ENCODE results near the gene BACE1. TPM values are rescaled to one million over a fixed set of nuclear protein-coding genes. Genes with fewer than 3 reads are reported as not detected.

The BACE1 gene
- total and polyA plus RNA-seq, 10 donors, result 2.1 to 31.7 (median 18.8) TPM

DNA sequence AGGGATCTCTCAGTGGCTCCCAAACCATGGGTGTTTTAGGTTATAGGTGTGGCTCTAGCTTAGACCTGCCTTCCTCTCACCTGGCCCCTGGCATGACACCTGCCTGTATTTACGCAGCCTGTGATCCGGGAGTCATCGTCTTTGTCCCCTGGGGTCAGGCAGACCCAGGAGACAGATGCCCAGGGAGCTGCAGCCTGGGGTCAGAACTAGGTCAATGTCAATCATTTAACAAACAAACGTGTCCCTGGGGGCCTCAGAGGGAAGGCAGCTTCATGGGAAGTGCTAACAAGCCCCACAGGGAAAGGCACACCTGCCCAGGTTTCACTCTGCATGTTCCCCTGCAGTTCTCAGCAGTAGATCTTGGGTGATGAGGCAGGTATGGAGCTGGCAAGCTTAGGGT is 13.0 kb downstream of the BACE1 start:
- H3K9me3 ChIP-seq, result no peaks in the 10 kb centered on the region
- WGBS, 5 donors, result 76 to 81% (median 79%) methylated on average over 4 of the region's 4 CpGs

DNA sequence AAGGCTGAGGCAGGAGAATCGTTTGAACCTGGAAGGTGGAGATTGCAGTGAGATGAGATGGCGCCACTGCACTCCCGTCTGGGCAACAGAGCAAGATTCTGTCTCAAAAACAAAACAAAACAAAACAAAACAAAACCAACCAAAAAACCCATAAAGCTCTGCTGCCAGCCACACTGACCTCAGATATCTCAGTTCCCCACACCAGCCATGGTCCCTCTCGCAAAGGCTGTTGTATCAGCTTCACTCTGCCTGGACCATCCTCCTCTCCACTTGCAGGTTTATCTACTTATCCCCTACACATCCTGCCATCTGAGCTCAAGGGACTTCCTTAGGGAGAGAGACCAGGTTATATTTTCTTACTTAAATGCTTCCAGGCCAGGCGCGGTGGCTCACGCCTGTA is 13.8 kb downstream of the BACE1 start:
- TF ChIP-seq, protein P1, sequence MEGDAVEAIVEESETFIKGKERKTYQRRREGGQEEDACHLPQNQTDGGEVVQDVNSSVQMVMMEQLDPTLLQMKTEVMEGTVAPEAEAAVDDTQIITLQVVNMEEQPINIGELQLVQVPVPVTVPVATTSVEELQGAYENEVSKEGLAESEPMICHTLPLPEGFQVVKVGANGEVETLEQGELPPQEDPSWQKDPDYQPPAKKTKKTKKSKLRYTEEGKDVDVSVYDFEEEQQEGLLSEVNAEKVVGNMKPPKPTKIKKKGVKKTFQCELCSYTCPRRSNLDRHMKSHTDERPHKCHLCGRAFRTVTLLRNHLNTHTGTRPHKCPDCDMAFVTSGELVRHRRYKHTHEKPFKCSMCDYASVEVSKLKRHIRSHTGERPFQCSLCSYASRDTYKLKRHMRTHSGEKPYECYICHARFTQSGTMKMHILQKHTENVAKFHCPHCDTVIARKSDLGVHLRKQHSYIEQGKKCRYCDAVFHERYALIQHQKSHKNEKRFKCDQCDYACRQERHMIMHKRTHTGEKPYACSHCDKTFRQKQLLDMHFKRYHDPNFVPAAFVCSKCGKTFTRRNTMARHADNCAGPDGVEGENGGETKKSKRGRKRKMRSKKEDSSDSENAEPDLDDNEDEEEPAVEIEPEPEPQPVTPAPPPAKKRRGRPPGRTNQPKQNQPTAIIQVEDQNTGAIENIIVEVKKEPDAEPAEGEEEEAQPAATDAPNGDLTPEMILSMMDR (IDR thresholded peaks at IDR 0.05 in 8 of 11, conservative IDR thresholded peaks at IDR 0.05 in 3 of 11), result no peak
- TF ChIP-seq POLR2AphosphoS5 (IDR thresholded peaks at IDR 0.05) (no peak), POLR2A (IDR thresholded peaks at IDR 0.05) (no peak)
- no peaks in the 10 kb centered on the region for H3K36me3 ChIP-seq
- WGBS, 5 donors, result 81 to 90% (median 88%) methylated on average over 6 to 7 of the region's 7 CpGs

More for the DNA sequence above, 13.0 kb downstream of the BACE1 start:
- H3K4me3 ChIP-seq, result no peak overlapping the region
- H3K4me1 ChIP-seq, result peaks cover 0 to 25% (median 9%) of the 10 kb centered on the region in 6 donors
- H3K36me3 ChIP-seq, result no peaks in the 10 kb centered on the region
- DNase-seq, result no peak
- no peak overlapping the region for H3K27ac ChIP-seq
- no peaks in the 10 kb centered on the region for H3K27me3 ChIP-seq (replicated peaks in 1 of 7)
- intact Hi-C loops (cut with DNase I; ENCODE audit: low total_unique reads), result no loop called here
- TF ChIP-seq, protein P1 (IDR thresholded peaks at IDR 0.05 in 8 of 11, conservative IDR thresholded peaks at IDR 0.05 in 3 of 11), result no peak
- no peak for TF ChIP-seq POLR2A (IDR thresholded peaks at IDR 0.05)
- no peak for TF ChIP-seq POLR2AphosphoS5 (IDR thresholded peaks at IDR 0.05)

DNA sequence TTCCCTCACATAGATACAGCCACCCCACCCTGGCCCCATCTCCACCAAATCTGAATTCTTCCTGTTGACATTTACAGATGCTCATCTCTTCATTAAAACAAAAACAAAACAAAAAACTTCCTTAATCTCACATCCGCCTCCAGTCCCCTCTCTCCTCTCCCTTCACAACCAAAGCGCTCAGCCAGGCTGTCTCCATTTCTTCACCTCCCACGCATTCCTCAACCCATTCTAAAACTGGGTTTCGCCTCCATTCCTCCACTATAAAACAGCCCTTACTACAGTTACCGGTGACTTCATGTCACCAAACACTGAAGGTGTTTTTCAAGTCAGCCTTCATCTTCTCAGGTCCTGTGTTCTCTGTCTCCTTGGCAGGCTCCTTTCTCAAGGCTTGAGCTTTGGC is 15.3 kb downstream of the BACE1 start:
- peaks cover 0 to 25% (median 9%) of the 10 kb centered on the region in 6 donors for H3K4me1 ChIP-seq
- H3K27me3 ChIP-seq (replicated peaks in 1 of 7), result no peaks in the 10 kb centered on the region
- H3K36me3 ChIP-seq, result peaks cover 0 to 9% (median 0%) of the 10 kb centered on the region in 6 donors
- peak overlapping the region in 7 of 8 donors; percentile 9 to 67 (median 55) for H3K27ac ChIP-seq
- H3K4me3 ChIP-seq, result no peak overlapping the region
- no peak for TF ChIP-seq POLR2A (IDR thresholded peaks at IDR 0.05)
- H3K9me3 ChIP-seq, result no peaks in the 10 kb centered on the region
- no peak for DNase-seq
- 65 to 86% (median 78%) methylated on average over 5 of the region's 5 CpGs for WGBS, 5 donors
- intact Hi-C loops (cut with DNase I; ENCODE audit: low total_unique reads), result no loop called here

More for the DNA sequence above, 13.8 kb downstream of the BACE1 start:
- intact Hi-C loops (cut with DNase I; ENCODE audit: low total_unique reads), result no loop called here
- H3K27ac ChIP-seq, result no peak overlapping the region
- peaks cover 0 to 25% (median 9%) of the 10 kb centered on the region in 6 donors for H3K4me1 ChIP-seq
- DNase-seq, result no peak
- H3K4me3 ChIP-seq, result no peak overlapping the region
- H3K27me3 ChIP-seq (replicated peaks in 1 of 7), result no peaks in the 10 kb centered on the region
- no peaks in the 10 kb centered on the region for H3K9me3 ChIP-seq

DNA sequence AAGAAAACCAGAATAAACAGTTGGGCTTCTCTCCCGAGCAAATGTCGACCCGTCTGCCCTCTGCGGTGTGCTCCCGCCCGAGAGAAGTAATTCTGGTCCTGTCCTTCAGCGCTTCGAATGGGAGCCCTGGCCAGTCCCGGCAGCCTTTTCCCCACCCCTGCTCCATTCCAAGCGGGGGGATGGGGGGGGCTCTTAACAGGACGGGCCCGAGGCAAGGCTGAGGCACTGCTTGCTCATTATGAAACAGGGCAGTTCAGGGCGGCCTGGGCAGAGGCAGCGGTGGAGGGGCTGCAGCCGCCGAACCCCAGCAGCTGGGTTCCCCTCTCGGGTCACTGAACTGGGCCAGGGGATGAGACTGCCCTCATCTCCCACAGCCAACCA is 15.8 kb downstream of the BACE1 start:
- no peaks in the 10 kb centered on the region for H3K27me3 ChIP-seq (replicated peaks in 1 of 7)
- intact Hi-C loops (cut with DNase I; ENCODE audit: low total_unique reads), result no loop called here
- no peaks in the 10 kb centered on the region for H3K9me3 ChIP-seq
- DNase-seq, result no peak
- 52 to 68% (median 67%) methylated on average over 14 to 17 of the region's 17 CpGs for whole genome bisulfite sequencing, 5 donors
- peaks cover 0 to 25% (median 9%) of the 10 kb centered on the region in 6 donors for H3K4me1 ChIP-seq
- H3K4me3 ChIP-seq, result no peak overlapping the region
- H3K36me3 ChIP-seq, result peaks cover 0 to 14% (median 0%) of the 10 kb centered on the region in 6 donors
- peak in 1 of 3 donors; percentile 52 for TF ChIP-seq POLR2AphosphoS5 (IDR thresholded peaks at IDR 0.05)
- TF ChIP-seq POLR2A (IDR thresholded peaks at IDR 0.05), result no peak
- TF ChIP-seq, protein P1 (IDR thresholded peaks at IDR 0.05 in 8 of 11, conservative IDR thresholded peaks at IDR 0.05 in 3 of 11), result no peak
- H3K27ac ChIP-seq, result peak overlapping the region in 7 of 8 donors; percentile 15 to 67 (median 55)
